GM23248 (cell line): ENCODE data around the gene PRKCE.

Experiments
- EZH2 ChIP-seq: fragments of 200-600 bp; sonication (generic); IDR thresholded peaks from 2 replicates; pipeline ENCODE4 v1.6.1; 2018; ENCODE audit warnings: antibody characterized with exemption, mild to moderate bottlenecking; ENCODE audit not compliant: insufficient read depth, poor library complexity, severe bottlenecking
- EZH2phosphoT487 ChIP-seq: fragments of 200-600 bp; sonication (generic); IDR thresholded peaks from 2 replicates; pipeline ENCODE4 v1.6.1; 2018; ENCODE audit warnings: antibody characterized with exemption, moderate library complexity, mild to moderate bottlenecking, low read depth; ENCODE audit not compliant: insufficient read depth

DNA sequence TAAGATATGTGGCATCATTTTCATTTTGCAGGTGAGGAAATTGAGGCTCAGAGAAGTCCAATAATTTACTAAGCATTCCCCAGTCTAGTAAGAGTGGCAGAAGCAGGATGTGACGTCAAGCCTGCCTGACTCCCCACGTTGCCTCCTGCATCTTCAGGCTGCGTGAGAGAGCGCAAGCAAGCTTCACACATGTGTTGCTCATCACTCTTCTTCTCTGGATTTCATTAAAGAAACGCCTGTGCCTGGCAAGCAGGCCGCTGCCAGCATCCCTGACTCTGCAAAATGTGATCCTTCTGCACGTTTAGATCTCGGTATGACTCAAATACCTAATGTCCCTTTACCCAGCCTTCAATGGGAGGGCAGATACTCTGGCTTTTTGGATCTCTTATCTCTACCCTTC is 96.8 kb downstream of the PRKCE start:
- TF ChIP-seq EZH2 (no peak), EZH2phosphoT487 (no peak)
